ENCODE measurements around the gene BCL11B.

The BCL11B gene

DNA sequence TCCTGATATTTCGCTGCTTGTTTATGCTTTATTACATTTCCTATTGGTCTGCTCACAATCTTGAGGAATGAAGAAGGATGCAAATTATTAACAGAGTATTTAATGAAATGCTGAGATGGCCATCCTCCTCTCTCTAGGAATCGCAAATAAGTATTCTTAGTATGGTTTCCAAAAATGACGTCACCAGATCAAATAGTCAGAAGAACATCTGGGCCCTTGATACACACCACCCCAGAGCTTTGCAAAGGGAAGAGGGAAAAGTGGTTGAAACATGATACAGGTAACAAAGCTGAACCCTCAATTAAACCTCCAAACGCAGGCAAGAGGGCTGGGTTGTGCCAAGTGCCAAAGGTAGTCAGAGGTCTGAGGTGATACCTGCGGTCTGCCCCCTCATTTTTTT is 107.3 kb downstream of the BCL11B start:
- ChIA-PET POLR2A (ENCODE audit: low non-redundant PET) (no interaction called here), CTCF (interaction anchor here (0.7 kb wide), 1 partner anchor 899 kb away, joined by 3 read pairs; no protein-coding TSS in a partner anchor)
- no peak overlapping the region for H3K27ac ChIP-seq
- TF ChIP-seq, protein P1, sequence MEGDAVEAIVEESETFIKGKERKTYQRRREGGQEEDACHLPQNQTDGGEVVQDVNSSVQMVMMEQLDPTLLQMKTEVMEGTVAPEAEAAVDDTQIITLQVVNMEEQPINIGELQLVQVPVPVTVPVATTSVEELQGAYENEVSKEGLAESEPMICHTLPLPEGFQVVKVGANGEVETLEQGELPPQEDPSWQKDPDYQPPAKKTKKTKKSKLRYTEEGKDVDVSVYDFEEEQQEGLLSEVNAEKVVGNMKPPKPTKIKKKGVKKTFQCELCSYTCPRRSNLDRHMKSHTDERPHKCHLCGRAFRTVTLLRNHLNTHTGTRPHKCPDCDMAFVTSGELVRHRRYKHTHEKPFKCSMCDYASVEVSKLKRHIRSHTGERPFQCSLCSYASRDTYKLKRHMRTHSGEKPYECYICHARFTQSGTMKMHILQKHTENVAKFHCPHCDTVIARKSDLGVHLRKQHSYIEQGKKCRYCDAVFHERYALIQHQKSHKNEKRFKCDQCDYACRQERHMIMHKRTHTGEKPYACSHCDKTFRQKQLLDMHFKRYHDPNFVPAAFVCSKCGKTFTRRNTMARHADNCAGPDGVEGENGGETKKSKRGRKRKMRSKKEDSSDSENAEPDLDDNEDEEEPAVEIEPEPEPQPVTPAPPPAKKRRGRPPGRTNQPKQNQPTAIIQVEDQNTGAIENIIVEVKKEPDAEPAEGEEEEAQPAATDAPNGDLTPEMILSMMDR (conservative IDR thresholded peaks at IDR 0.05; ENCODE audit: low read depth): no peak
- DNase-seq (ENCODE audit: low spot score): no peak

DNA sequence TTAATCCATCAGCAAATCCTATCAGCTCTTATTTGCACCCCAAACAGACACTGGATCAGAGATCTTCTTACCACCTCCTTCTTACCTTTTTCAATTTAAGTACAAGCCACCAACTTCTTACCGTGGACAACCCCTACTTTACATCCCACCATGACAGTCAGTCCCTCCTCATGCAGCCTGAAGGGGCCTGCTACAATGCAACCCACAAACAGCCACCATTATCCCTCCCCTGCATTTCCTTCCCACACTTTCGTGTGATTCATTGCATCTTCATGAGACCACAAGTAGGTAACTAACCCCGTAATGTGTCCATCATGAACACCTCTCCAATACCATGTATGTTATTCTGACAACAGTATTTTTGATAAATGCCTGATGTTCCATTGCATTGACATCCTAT is 108.6 kb downstream of the BCL11B start:
- H3K27ac ChIP-seq: no peak overlapping the region
- ChIA-PET POLR2A (ENCODE audit: low non-redundant PET) (interaction anchor here (0.7 kb wide), 1 partner anchor 28 kb away, joined by 4 read pairs; no protein-coding TSS in a partner anchor), CTCF (interaction anchor here (0.7 kb wide), 1 partner anchor 489 kb away, joined by 3 read pairs; no protein-coding TSS in a partner anchor)
- DNase-seq (ENCODE audit: low spot score): no peak
- TF ChIP-seq, protein P1 (conservative IDR thresholded peaks at IDR 0.05; ENCODE audit: low read depth): no peak

DNA sequence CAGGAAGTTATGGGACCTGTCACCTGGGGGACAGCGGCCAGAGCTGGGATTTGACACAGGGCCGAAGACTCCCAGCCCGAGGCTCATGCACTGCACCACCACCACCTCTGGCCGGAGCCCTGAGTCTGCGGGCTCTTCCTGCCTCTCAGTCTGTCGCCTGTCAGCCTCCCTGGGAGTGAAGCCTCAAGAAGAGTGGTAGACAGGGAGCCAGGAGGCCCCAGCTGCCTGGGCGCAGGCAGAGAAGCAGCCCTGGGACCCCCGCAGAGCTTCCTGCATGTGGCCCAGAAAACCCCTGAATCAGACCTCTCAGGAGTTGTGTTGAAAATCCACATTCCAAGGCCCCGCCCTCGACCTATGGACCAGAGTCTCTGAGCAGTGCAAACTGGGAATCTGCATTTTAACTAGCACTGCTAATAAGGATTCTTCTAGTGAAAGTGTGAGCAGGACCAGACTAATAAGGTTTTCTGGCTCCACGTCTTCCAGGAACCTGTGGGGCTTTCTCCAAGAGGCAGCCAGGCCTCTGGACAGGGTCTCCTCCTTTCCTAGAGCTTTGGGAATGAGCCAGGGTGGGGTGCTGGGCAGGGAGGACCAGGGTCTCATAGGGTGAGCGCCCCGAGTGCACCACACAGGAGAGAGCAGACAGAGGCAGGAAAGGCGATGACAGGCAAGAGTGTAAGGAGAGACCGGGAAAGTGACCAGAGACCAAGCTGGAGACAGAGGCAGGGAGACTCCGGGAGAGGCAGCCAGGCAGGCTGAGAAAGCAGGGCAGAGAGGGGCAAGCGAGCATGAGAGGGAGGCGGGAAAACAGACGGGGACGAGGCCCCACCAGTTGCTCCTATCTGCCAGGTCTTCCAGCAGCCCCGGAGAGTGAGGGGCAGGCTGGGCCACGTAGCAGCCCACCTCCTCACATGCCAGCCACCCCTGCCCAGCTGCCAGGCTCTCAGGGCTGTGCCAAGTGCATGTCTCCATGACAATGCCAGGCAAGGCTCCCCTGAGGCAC is 112.4 kb downstream of the BCL11B start:
- TF ChIP-seq, protein P1 (conservative IDR thresholded peaks at IDR 0.05; ENCODE audit: low read depth): no peak
- ChIA-PET CTCF (no interaction called here), POLR2A (ENCODE audit: low non-redundant PET) (no interaction called here)
- no peak overlapping the region for H3K27ac ChIP-seq
- no peak for DNase-seq (ENCODE audit: low spot score)

DNA sequence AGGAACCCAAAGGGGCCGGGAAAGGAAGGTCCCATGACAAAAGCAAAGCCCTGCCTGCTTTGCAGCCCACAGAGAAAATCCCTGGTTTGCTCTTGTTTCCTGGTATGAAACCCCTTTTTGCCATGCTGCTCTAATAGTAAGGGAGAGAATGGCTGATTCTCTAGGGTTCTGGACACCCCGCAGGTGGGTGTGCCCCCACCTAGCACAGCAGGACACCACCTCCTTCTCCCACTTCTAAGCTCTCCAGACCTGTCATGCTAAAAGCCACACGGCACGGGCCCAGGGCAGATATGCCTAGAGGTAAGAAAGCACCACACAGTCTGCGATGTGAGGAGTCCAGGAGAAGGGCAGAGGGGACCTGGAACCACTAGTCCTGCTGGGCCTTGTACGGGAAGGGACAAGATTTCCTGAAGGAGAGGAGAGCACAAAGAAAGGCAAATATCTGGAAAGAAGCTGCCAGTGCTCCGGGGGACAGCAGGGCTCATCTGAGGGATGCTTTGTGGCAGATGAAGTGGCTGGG is 113.3 kb downstream of the BCL11B start:
- POLR2A ChIA-PET (ENCODE audit: low non-redundant PET): no interaction called here
- TF ChIP-seq, protein P1 (conservative IDR thresholded peaks at IDR 0.05; ENCODE audit: low read depth): no peak
- CTCF ChIA-PET: interaction anchor here (0.6 kb wide), 1 partner anchor 12 kb away, joined by 4 read pairs; no protein-coding TSS in a partner anchor
- H3K27ac ChIP-seq: no peak overlapping the region
- DNase-seq (ENCODE audit: low spot score): no peak

DNA sequence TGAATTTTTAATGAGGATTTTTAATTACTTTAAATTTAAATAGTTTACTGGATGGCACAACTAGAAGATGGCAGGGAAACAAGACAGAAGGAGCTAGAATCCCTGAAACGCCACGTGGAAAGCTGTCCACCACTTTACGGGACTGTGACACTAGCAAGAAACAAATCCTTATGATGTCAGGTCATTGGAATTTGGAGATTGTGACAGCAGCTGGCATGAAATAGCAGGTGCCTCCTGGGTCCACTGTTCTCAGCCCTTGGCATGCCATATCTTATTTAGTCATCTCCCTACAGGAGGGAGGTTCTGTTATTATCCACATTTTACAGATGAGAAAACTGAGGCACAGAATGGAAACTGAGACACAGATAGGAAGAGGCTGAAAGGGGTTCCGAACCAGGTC is 113.8 kb downstream of the BCL11B start:
- no peak for DNase-seq (ENCODE audit: low spot score)
- CTCF ChIA-PET: interaction anchor here (0.6 kb wide), 1 partner anchor 11 kb away, joined by 4 read pairs; no protein-coding TSS in a partner anchor

DNA sequence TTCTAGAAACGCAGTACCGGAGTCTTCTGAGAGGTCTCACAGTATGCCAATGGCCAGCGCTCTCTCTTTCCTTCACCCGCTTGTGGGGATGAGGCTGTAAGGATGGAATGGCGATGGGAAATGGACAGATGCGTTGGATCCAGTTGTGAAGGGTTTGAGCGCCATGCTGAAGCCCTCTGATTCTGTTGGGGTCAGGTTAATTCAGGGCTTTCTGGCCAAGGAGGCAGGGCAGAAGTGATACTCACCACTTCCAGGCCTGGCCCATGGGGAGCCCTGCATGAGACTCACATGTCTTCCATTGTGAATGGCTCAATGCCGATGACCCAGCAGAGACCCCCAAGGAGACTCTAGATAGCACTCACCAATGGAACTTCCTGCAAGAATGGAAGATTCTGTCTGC is 114.3 kb downstream of the BCL11B start:
- CTCF ChIA-PET: no interaction called here
- no peak for DNase-seq (ENCODE audit: low spot score)
- POLR2A ChIA-PET (ENCODE audit: low non-redundant PET): no interaction called here
- H3K27ac ChIP-seq: no peak overlapping the region
- TF ChIP-seq, protein P1 (conservative IDR thresholded peaks at IDR 0.05; ENCODE audit: low read depth): no peak

More for the DNA sequence above, 113.8 kb downstream of the BCL11B start:
- POLR2A ChIA-PET (ENCODE audit: low non-redundant PET): no interaction called here
- no peak overlapping the region for H3K27ac ChIP-seq
- TF ChIP-seq, protein P1 (conservative IDR thresholded peaks at IDR 0.05; ENCODE audit: low read depth): no peak
